DMS114 treated with DMSO at 0.1 percent for 48 hours (cell line): ENCODE results near the gene KLHL35.

Experiments
- DNase-seq: peaks from one replicate; lab custom pipeline; 2025; ENCODE audit not compliant: unreplicated experiment; lab: John Stamatoyannopoulos, UW

KLHL35 gene

GRCh38 chr11:75432911-75433321 lies at the start of gene KLHL35:
KLHL35 (minus strand) TSS chr11:75433203; CDS start chr11:75430629, 2,574 bp downstream.
- no peak for DNase-seq

GRCh38 chr11:75481922-75482606 lies 49.1 kb upstream of the KLHL35 start:
- no peak for DNase-seq

GRCh38 chr11:75481223-75481921 lies 48.4 kb upstream of the KLHL35 start:
- DNase-seq, result no peak

GRCh38 chr11:75480185-75481175 lies 47.5 kb upstream of the KLHL35 start:
- DNase-seq, result no peak

GRCh38 chr11:75479597-75480145 lies 46.7 kb upstream of the KLHL35 start:
- DNase-seq, result no peak

- no peak for DNase-seq
Measured at GRCh38 chr11:75478783-75479596, 46.0 kb upstream of the KLHL35 start.

GRCh38 chr11:75477614-75477935 lies 44.6 kb upstream of the KLHL35 start:
- DNase-seq, result no peak

- no peak for DNase-seq
Measured at GRCh38 chr11:75476739-75477613, 44.0 kb upstream of the KLHL35 start.

- DNase-seq, result no peak
Measured at GRCh38 chr11:75475767-75476650, 43.0 kb upstream of the KLHL35 start.

GRCh38 chr11:75474878-75475766 lies 42.1 kb upstream of the KLHL35 start:
- DNase-seq, result no peak

- no peak for DNase-seq
Measured at GRCh38 chr11:75474240-75474639, 41.2 kb upstream of the KLHL35 start.

- DNase-seq, result no peak
Measured at GRCh38 chr11:75473684-75474083, 40.7 kb upstream of the KLHL35 start.

- DNase-seq, result no peak
Measured at GRCh38 chr11:75472081-75472732, 39.2 kb upstream of the KLHL35 start.

- DNase-seq, result no peak
Measured at GRCh38 chr11:75471176-75471973, 38.4 kb upstream of the KLHL35 start.

- DNase-seq, result no peak
Measured at GRCh38 chr11:75470476-75471080, 37.6 kb upstream of the KLHL35 start.
